Measurements from ENCODE around the gene CCR5. TPM values are rescaled to one million over a fixed set of nuclear protein-coding genes. Genes with fewer than 3 reads are reported as not detected.
"Not testable (repeated sequence)": the region's sequence is repeated elsewhere in the genome, so short reads cannot be mapped to it uniquely, and the experiment has no call there.

The CCR5 gene
- total RNA-seq, 1 experiment from 2014 or later, result not detected

- RAD21 ChIA-PET (ENCODE audit: low non-redundant PET in 1 of 2, low total read pairs in 2 of 2, uncharacterized antibody in 2 of 2, unreplicated experiment in 2 of 2), result no interaction called here
- H3K4me1 ChIP-seq (ENCODE audit: control insufficient read depth in 1 of 2, insufficient read depth in 2 of 2, low read length in 2 of 2), result no peaks in the 10 kb centered on the region
- ATAC-seq (no peak), DNase-seq (ENCODE audit: low read depth, low spot score) (no peak)
- no peaks in the 10 kb centered on the region for H3K9me2 ChIP-seq (ENCODE audit: insufficient read depth)
- CTCF ChIA-PET, result no interaction called here
- no peaks in the 10 kb centered on the region for H3K27me3 ChIP-seq (ENCODE audit: insufficient read depth, low read length)
- no peak overlapping the region for H3K4me2 ChIP-seq (ENCODE audit: low read length)
- no peak overlapping the region for H3K9ac ChIP-seq (ENCODE audit: low read length)
- no peak overlapping the region for H2AFZ ChIP-seq (ENCODE audit: low read depth, low read length, poor library complexity, severe bottlenecking)
- BruUV-seq (replicated peaks), result no TSS peak
- H3K79me2 ChIP-seq (ENCODE audit: insufficient read depth, low read length), result no peaks in the 10 kb centered on the region
- no peaks in the 10 kb centered on the region for H3K36me3 ChIP-seq (ENCODE audit: control insufficient read depth in 1 of 2, insufficient read depth in 2 of 2, low read length in 2 of 2)
- H3K9me3 ChIP-seq (ENCODE audit: control insufficient read depth in 1 of 2, insufficient read depth in 1 of 2, low read depth in 1 of 2, low read length in 2 of 2), result no peaks in the 10 kb centered on the region
- no peaks in the 10 kb centered on the region for H4K20me1 ChIP-seq (ENCODE audit: insufficient read depth)
- H3K4me3 ChIP-seq (replicated peaks in 1 of 2; ENCODE audit: low read depth in 1 of 2, low read length in 2 of 2), result no peak overlapping the region
- TF ChIP-seq TCF7L2 (IDR thresholded peaks at IDR 0.05; ENCODE audit: borderline replicate concordance, extremely low read depth, insufficient read depth, insufficient read length), result no peak
- intact Hi-C loops (cut with micrococcal nuclease), result no loop called here
- H3K27ac ChIP-seq (ENCODE audit: low read depth, low read length), result no peak overlapping the region
- POLR2A ChIA-PET, result no interaction called here
Observed at GRCh38 chr3:46325645-46326300, 45.0 kb upstream of the CCR5 start.

DNA sequence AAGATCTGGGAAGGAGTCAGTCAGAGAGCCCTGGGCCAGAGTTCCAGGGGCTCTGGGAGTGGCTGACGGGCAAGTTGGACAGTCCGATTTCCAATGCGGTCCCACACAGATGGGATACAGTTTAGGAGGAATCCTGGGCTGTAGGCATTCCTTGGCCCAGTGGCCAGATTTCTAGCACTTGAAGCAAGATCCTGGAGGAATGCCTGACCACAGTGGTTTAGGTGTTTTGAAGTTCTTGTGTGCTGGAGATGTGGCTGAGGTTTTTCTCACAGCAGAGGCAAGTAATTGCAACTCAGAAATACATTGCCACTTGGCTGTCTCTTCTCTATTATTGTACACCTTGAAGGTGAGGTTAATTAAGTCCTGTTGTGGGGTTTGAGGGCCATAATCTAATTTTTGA is 40.1 kb upstream of the CCR5 start:
- H4K20me1 ChIP-seq (ENCODE audit: insufficient read depth); H3K27ac ChIP-seq (ENCODE audit: low read depth, low read length); POLR2A ChIA-PET; H3K4me1 ChIP-seq (ENCODE audit: control insufficient read depth in 1 of 2, insufficient read depth in 2 of 2, low read length in 2 of 2); H3K36me3 ChIP-seq (ENCODE audit: control insufficient read depth in 1 of 2, insufficient read depth in 2 of 2, low read length in 2 of 2); RAD21 ChIA-PET (ENCODE audit: low non-redundant PET in 1 of 2, low total read pairs in 2 of 2, uncharacterized antibody in 2 of 2, unreplicated experiment in 2 of 2); H3K4me2 ChIP-seq (ENCODE audit: low read length); intact Hi-C loops (cut with micrococcal nuclease); BruUV-seq (replicated peaks); H3K9me3 ChIP-seq (ENCODE audit: control insufficient read depth in 1 of 2, insufficient read depth in 1 of 2, low read depth in 1 of 2, low read length in 2 of 2); ATAC-seq; H3K9me2 ChIP-seq (ENCODE audit: insufficient read depth); DNase-seq (ENCODE audit: low read depth, low spot score); CTCF ChIA-PET; H2AFZ ChIP-seq (ENCODE audit: low read depth, low read length, poor library complexity, severe bottlenecking); H3K79me2 ChIP-seq (ENCODE audit: insufficient read depth, low read length); H3K4me3 ChIP-seq (replicated peaks in 1 of 2; ENCODE audit: low read depth in 1 of 2, low read length in 2 of 2); H3K9ac ChIP-seq (ENCODE audit: low read length); H3K27me3 ChIP-seq (ENCODE audit: insufficient read depth, low read length): not testable (repeated sequence)

Measured in HCT116 (cell line).